ENCODE data around the gene ANKRD33B. TPM values are rescaled to one million over a fixed set of nuclear protein-coding genes. Genes with fewer than 3 reads are reported as not detected.
"Not testable (repeated sequence)": the region's sequence is repeated elsewhere in the genome, so short reads cannot be mapped to it uniquely, and the experiment has no call there.

The ANKRD33B gene
- total RNA-seq, 1 donor from 2014 or later = 14.2 TPM

DNA sequence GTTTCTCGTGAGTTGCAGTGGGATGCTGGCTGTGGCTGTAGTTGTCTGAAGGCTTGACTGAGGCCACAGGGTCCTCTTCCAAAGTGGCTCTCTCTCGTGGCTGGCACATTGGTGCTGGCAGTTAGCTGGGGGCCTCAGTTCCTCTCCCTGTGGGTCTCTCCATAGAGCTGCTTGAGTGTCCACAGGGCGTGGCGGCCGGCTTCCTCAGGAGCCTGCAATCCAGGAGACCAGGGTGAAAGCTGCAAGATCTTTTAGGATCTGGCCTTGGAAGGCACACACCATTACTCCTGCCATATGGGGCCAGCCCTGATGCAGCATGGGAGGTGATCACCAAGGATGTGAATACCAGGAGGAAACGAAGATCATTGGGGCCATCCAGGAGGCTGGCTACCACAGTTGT, 41.1 kb downstream of the ANKRD33B start:
- TF ChIP-seq CTCF (IDR thresholded peaks at IDR 0.05) = no peak
- TF ChIP-seq POLR2A (IDR thresholded peaks at IDR 0.05) = no peak
- TF ChIP-seq POLR2AphosphoS5 (IDR thresholded peaks at IDR 0.05; ENCODE audit: insufficient read depth in 1 of 2, low read depth in 1 of 2) = no peak
- DNase-seq (ENCODE audit: extremely low spot score in 2 of 2) = no peak
- no peaks in the 10 kb centered on the region for H3K36me3 ChIP-seq
- no peak overlapping the region for H3K27ac ChIP-seq
- no peaks in the 10 kb centered on the region for H3K9me3 ChIP-seq
- no peak overlapping the region for H3K4me3 ChIP-seq
- H3K4me1 ChIP-seq = peaks cover 42% of the 10 kb centered on the region
- H3K27me3 ChIP-seq = no peaks in the 10 kb centered on the region
- intact Hi-C loops (cut with DNase I) = loop anchor here (5.0 kb wide), 1 partner anchor 38 kb away; no protein-coding TSS in a partner anchor

DNA sequence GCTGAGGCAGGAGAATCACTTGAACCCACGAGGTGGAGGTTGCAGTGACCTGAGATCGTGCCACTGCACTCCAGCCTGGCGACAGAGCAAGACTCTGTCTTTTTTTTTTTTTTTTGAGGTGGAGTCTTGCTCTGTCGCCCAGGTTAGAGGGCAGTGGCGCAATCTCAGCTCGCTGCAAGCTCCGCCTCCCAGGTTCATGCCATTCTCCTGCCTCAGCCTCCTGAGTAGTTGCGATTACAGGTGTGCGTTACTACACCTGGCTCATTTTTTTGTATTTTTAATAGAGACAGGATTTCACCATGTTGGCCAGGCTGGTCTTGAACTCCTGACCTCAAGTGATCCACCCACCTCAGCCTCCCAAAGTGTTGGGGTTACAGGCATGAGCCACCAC, 42.8 kb downstream of the ANKRD33B start:
- not testable (repeated sequence) for H3K4me3 ChIP-seq; DNase-seq (ENCODE audit: extremely low spot score in 2 of 2); H3K27me3 ChIP-seq; H3K36me3 ChIP-seq; H3K9me3 ChIP-seq
- peak overlapping the region; percentile 72 for H3K27ac ChIP-seq
- H3K4me1 ChIP-seq = peaks cover 30% of the 10 kb centered on the region
- intact Hi-C loops (cut with DNase I) = loop anchor here (5.0 kb wide), 1 partner anchor 39 kb away; no protein-coding TSS in a partner anchor

- Histone ChIP-seq H3K36me3 (no peaks in the 10 kb centered on the region), H3K4me3 (no peak overlapping the region), H3K9me3 (no peaks in the 10 kb centered on the region), H3K27me3 (no peaks in the 10 kb centered on the region), H3K27ac (peak overlapping the region; percentile 72), H3K4me1 (peaks cover 25% of the 10 kb centered on the region)
- DNase-seq (ENCODE audit: extremely low spot score in 2 of 2) = no peak
- TF ChIP-seq POLR2A (IDR thresholded peaks at IDR 0.05) (no peak), POLR2AphosphoS5 (IDR thresholded peaks at IDR 0.05; ENCODE audit: insufficient read depth in 1 of 2, low read depth in 1 of 2) (no peak), CTCF (IDR thresholded peaks at IDR 0.05) (no peak)
- intact Hi-C loops (cut with DNase I) = loop anchor here (5.0 kb wide), 1 partner anchor 40 kb away; no protein-coding TSS in a partner anchor
These were observed 43.3 kb downstream of the ANKRD33B start for GRCh38 chr5:10607023-10607665.

- no peaks in the 10 kb centered on the region for H3K9me3 ChIP-seq
- TF ChIP-seq CTCF (IDR thresholded peaks at IDR 0.05) (peak in 1 of 3 experiments; percentile 7), POLR2AphosphoS5 (IDR thresholded peaks at IDR 0.05; ENCODE audit: insufficient read depth in 1 of 2, low read depth in 1 of 2) (peak in 1 of 2 donors; percentile 62), POLR2A (IDR thresholded peaks at IDR 0.05) (no peak)
- no peak overlapping the region for H3K4me3 ChIP-seq
- no peaks in the 10 kb centered on the region for H3K36me3 ChIP-seq
- intact Hi-C loops (cut with DNase I) = loop anchor here (5.0 kb wide), 1 partner anchor 40 kb away; no protein-coding TSS in a partner anchor
- H3K27me3 ChIP-seq = no peaks in the 10 kb centered on the region
- no peak for DNase-seq (ENCODE audit: extremely low spot score in 2 of 2)
- H3K4me1 ChIP-seq = peaks cover 21% of the 10 kb centered on the region
- peak overlapping the region; percentile 72 for H3K27ac ChIP-seq
These were observed 43.8 kb downstream of the ANKRD33B start for GRCh38 chr5:10607666-10608073.

DNA sequence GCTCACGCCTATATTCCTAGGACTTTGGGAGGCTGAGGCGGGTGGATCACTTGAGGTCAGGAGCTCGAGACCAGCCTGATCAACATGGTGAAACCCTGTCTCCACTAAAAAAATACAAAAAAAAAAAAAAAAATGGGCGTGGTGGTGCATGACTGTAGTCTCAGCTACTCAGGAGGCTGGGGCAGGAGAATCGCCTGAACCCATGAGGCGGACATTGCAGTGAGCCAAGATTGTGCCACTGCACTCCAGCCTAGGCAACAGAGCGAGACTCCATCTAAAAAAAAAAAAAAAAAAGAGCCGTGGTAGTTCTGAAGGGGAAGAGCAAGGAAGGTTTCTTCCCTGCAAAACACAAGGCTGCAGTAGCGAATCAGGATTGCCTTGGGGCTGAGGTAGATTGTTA, 44.2 kb downstream of the ANKRD33B start:
- Histone ChIP-seq H3K4me1 (peaks cover 21% of the 10 kb centered on the region), H3K27ac (peak overlapping the region; percentile 72)
- H3K9me3 ChIP-seq; DNase-seq (ENCODE audit: extremely low spot score in 2 of 2); H3K4me3 ChIP-seq; H3K36me3 ChIP-seq; H3K27me3 ChIP-seq: not testable (repeated sequence)
- intact Hi-C loops (cut with DNase I) = loop anchor here (5.0 kb wide), 1 partner anchor 41 kb away; no protein-coding TSS in a partner anchor

DNA sequence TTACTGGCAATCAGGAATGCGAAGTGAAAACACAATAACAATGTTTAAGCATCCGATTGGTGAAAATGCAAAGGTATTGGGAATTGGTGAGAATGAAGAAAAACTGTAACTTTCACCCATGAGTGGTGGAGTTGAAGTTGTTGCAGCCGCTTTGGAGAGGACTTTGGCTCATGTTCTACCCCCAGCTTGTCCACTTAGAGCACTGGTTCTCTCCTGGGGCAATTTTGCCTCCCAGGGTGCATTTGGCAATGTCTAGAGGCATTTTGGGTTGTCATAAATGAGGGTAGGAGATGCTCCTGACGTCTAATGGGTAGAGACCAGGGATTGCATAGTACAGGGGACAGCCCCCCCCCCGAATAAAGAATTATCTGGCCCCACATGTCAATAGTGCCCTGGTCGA, 46.2 kb downstream of the ANKRD33B start:
- no peak for DNase-seq (ENCODE audit: extremely low spot score in 2 of 2)
- Histone ChIP-seq H3K4me3 (no peak overlapping the region), H3K4me1 (peaks cover 21% of the 10 kb centered on the region), H3K27ac (no peak overlapping the region), H3K9me3 (no peaks in the 10 kb centered on the region), H3K36me3 (no peaks in the 10 kb centered on the region), H3K27me3 (no peaks in the 10 kb centered on the region)
- intact Hi-C loops (cut with DNase I) = no loop called here
- TF ChIP-seq POLR2A (IDR thresholded peaks at IDR 0.05) (no peak), CTCF (IDR thresholded peaks at IDR 0.05) (no peak), POLR2AphosphoS5 (IDR thresholded peaks at IDR 0.05; ENCODE audit: insufficient read depth in 1 of 2, low read depth in 1 of 2) (no peak)

Data from vagina (tissue), 2 donors.